Central memory CD8-positive, alpha-beta T cell (primary cell): ENCODE results near the gene PPIH.
"Not testable (repeated sequence)": the region's sequence is repeated elsewhere in the genome, so short reads cannot be mapped to it uniquely, and the experiment has no call there.

Experiments
- ATAC-seq: fragments of 150-1000 bp; cut with Tn5 transposase; replicated peaks from 2 replicates; pipeline ENCODE4 v1.10.0; 2022; ENCODE audit warnings: mild to moderate bottlenecking, moderate FRiP score, moderate number of reproducible peaks; ENCODE audit not compliant: poor library complexity, severe bottlenecking; ENCODE audit errors: extremely low read depth
- DNase-seq, 2 donors: peaks; one replicate each; pipeline ENCODE4 v3.0.0; 2021; ENCODE audit warnings: low spot score in 2 of 2
- H3K27ac Mint-ChIP-seq: one replicate; pipeline ENCODE4 v1.8.0; 2022; ENCODE audit warnings: low read depth, mild to moderate bottlenecking, moderate library complexity, mixed read lengths
- H3K27me3 Mint-ChIP-seq: one replicate; pipeline ENCODE4 v1.8.0; 2022; ENCODE audit warnings: mixed read lengths
- H3K36me3 Mint-ChIP-seq: one replicate; pipeline ENCODE4 v1.8.0; 2022; ENCODE audit warnings: mild to moderate bottlenecking, moderate library complexity, mixed read lengths; ENCODE audit not compliant: insufficient read depth
- H3K4me1 Mint-ChIP-seq: one replicate; pipeline ENCODE4 v1.8.0; 2022; ENCODE audit warnings: mixed read lengths
- H3K4me3 Mint-ChIP-seq: one replicate; pipeline ENCODE4 v1.8.0; 2022; ENCODE audit warnings: mild to moderate bottlenecking, moderate library complexity, mixed read lengths
- H3K9me3 Mint-ChIP-seq: one replicate; pipeline ENCODE4 v1.8.0; 2022; ENCODE audit warnings: mixed read lengths

Gene PPIH

GRCh38 chr1:42674214-42674613, 16.0 kb downstream of the PPIH start:
- Mint-ChIP-seq H3K9me3 (no peaks in the 10 kb centered on the region), H3K27me3 (no peaks in the 10 kb centered on the region), H3K36me3 (peaks cover 12% of the 10 kb centered on the region), H3K4me1 (no peaks in the 10 kb centered on the region), H3K4me3 (no peak overlapping the region), H3K27ac (no peak overlapping the region)
- no peak for ATAC-seq
- no peak for DNase-seq

- Mint-ChIP-seq H3K9me3 (no peaks in the 10 kb centered on the region), H3K27ac (no peak overlapping the region), H3K27me3 (no peaks in the 10 kb centered on the region), H3K4me1 (no peaks in the 10 kb centered on the region), H3K36me3 (peaks cover 10% of the 10 kb centered on the region), H3K4me3 (no peak overlapping the region)
- no peak for ATAC-seq
- DNase-seq = no peak
These were observed 16.5 kb downstream of the PPIH start for GRCh38 chr1:42674682-42675081.

GRCh38 chr1:42675467-42675866, 17.2 kb downstream of the PPIH start:
- peaks cover 6% of the 10 kb centered on the region for H3K36me3 Mint-ChIP-seq
- no peak for ATAC-seq
- no peaks in the 10 kb centered on the region for H3K9me3 Mint-ChIP-seq
- no peaks in the 10 kb centered on the region for H3K27me3 Mint-ChIP-seq
- peaks cover 4% of the 10 kb centered on the region for H3K4me1 Mint-ChIP-seq
- no peak overlapping the region for H3K4me3 Mint-ChIP-seq
- no peak for DNase-seq
- no peak overlapping the region for H3K27ac Mint-ChIP-seq

GRCh38 chr1:42676534-42677087, 18.4 kb downstream of the PPIH start:
- Mint-ChIP-seq H3K4me3 (no peak overlapping the region), H3K9me3 (no peaks in the 10 kb centered on the region), H3K36me3 (peaks cover 6% of the 10 kb centered on the region), H3K27me3 (no peaks in the 10 kb centered on the region), H3K27ac (no peak overlapping the region), H3K4me1 (peaks cover 15% of the 10 kb centered on the region)
- DNase-seq (no peak), ATAC-seq (no peak)

GRCh38 chr1:42679364-42679983, 21.3 kb downstream of the PPIH start:
- no peaks in the 10 kb centered on the region for H3K9me3 Mint-ChIP-seq
- ATAC-seq (no peak), DNase-seq (no peak)
- H3K27ac Mint-ChIP-seq = no peak overlapping the region
- peaks cover 23% of the 10 kb centered on the region for H3K36me3 Mint-ChIP-seq
- H3K27me3 Mint-ChIP-seq = no peaks in the 10 kb centered on the region
- no peak overlapping the region for H3K4me3 Mint-ChIP-seq
- H3K4me1 Mint-ChIP-seq = peaks cover 32% of the 10 kb centered on the region

- peaks cover 38% of the 10 kb centered on the region for H3K4me1 Mint-ChIP-seq
- no peaks in the 10 kb centered on the region for H3K9me3 Mint-ChIP-seq
- no peak overlapping the region for H3K27ac Mint-ChIP-seq
- ATAC-seq (no peak), DNase-seq (no peak)
- H3K4me3 Mint-ChIP-seq = peak overlapping the region; percentile 69
- no peaks in the 10 kb centered on the region for H3K27me3 Mint-ChIP-seq
- peaks cover 25% of the 10 kb centered on the region for H3K36me3 Mint-ChIP-seq
These were observed 21.8 kb downstream of the PPIH start for GRCh38 chr1:42680055-42680454.

GRCh38 chr1:42680921-42681683, 22.9 kb downstream of the PPIH start:
- no peak for ATAC-seq
- no peak for DNase-seq
- H3K9me3 Mint-ChIP-seq = no peaks in the 10 kb centered on the region
- peak overlapping the region; percentile 95 for H3K27ac Mint-ChIP-seq
- H3K4me3 Mint-ChIP-seq = peak overlapping the region; percentile 94
- no peaks in the 10 kb centered on the region for H3K27me3 Mint-ChIP-seq
- H3K36me3 Mint-ChIP-seq = peaks cover 28% of the 10 kb centered on the region
- H3K4me1 Mint-ChIP-seq = peaks cover 46% of the 10 kb centered on the region

GRCh38 chr1:42681741-42682483, 23.7 kb downstream of the PPIH start, which contains the start of gene YBX1:
TSS of gene YBX1 (plus strand) at chr1:42682418. CDS start at chr1:42682566, 148 bp downstream.
- peak within 1 kb of the TSS; percentile 97 for H3K4me3 Mint-ChIP-seq
- H3K27ac Mint-ChIP-seq = peak within 1 kb of the TSS; percentile 95
- no peaks in the 10 kb centered on the region for H3K9me3 Mint-ChIP-seq
- peaks cover 52% of the 10 kb centered on the region for H3K4me1 Mint-ChIP-seq
- DNase-seq = peak; percentile 93 to 95
- ATAC-seq = peak; percentile 96
- peaks cover 27% of the 10 kb centered on the region for H3K36me3 Mint-ChIP-seq
- H3K27me3 Mint-ChIP-seq = no peaks in the 10 kb centered on the region

GRCh38 chr1:42682484-42682738, 24.2 kb downstream of the PPIH start:
- Mint-ChIP-seq H3K4me3 (peak overlapping the region; percentile 94), H3K4me1 (peaks cover 57% of the 10 kb centered on the region), H3K27ac (peak overlapping the region; percentile 95), H3K36me3 (peaks cover 32% of the 10 kb centered on the region)
- H3K27me3 Mint-ChIP-seq, H3K9me3 Mint-ChIP-seq, DNase-seq: not testable (repeated sequence)
- ATAC-seq = peak; percentile 9

GRCh38 chr1:42682739-42683531, 24.7 kb downstream of the PPIH start:
- DNase-seq (peak; percentile 30 to 45), ATAC-seq (peak; percentile 31)
- no peaks in the 10 kb centered on the region for H3K27me3 Mint-ChIP-seq
- peak overlapping the region; percentile 97 for H3K4me3 Mint-ChIP-seq
- H3K27ac Mint-ChIP-seq = peak overlapping the region; percentile 95
- no peaks in the 10 kb centered on the region for H3K9me3 Mint-ChIP-seq
- peaks cover 34% of the 10 kb centered on the region for H3K36me3 Mint-ChIP-seq
- peaks cover 63% of the 10 kb centered on the region for H3K4me1 Mint-ChIP-seq

- Mint-ChIP-seq H3K4me1 (peaks cover 74% of the 10 kb centered on the region), H3K4me3 (peak overlapping the region; percentile 97)
- DNase-seq = no peak
These were observed 25.9 kb downstream of the PPIH start for GRCh38 chr1:42684139-42684538.

GRCh38 chr1:42686418-42686817, 28.2 kb downstream of the PPIH start:
- Mint-ChIP-seq H3K36me3 (peaks cover 36% of the 10 kb centered on the region), H3K27me3 (no peaks in the 10 kb centered on the region), H3K4me3 (peak overlapping the region; percentile 41), H3K27ac (peak overlapping the region; percentile 38), H3K4me1 (peaks cover 84% of the 10 kb centered on the region), H3K9me3 (no peaks in the 10 kb centered on the region)
- ATAC-seq = no peak
- DNase-seq = no peak

More at GRCh38 chr1:42684139-42684538, 25.9 kb downstream of the PPIH start:
- no peak for ATAC-seq
- Mint-ChIP-seq H3K9me3 (no peaks in the 10 kb centered on the region), H3K27me3 (no peaks in the 10 kb centered on the region), H3K36me3 (peaks cover 34% of the 10 kb centered on the region), H3K27ac (peak overlapping the region; percentile 95)
